Astrocyte of the spinal cord (primary cell): ENCODE results near the gene CD84.
A peak's percentile ranks its signal among the peaks of the same experiment; 100 is the strongest.

ENCODE experiments used
- DNase-seq: peaks from one replicate; pipeline ENCODE4 v3.0.0; 2011; ENCODE audit warnings: low read depth, low spot score
- H3K4me3 ChIP-seq: 2 replicates; pipeline ENCODE4 v1.5.1; 2011; ENCODE audit warnings: low read depth, mild to moderate bottlenecking, low read length, moderate library complexity
- in situ Hi-C: cut with HindIII; loops from 2 replicates; pipeline ENCODE4 v1.10.0; 2017; ENCODE audit warnings: low sequenced_read_pairs
- TF ChIP-seq, protein P1 (sequence below): IDR thresholded peaks from 2 replicates; pipeline ENCODE4 v1.5.1; 2012; ENCODE audit warnings: low read depth, mild to moderate bottlenecking, low read length, inconsistent platforms

The CD84 gene

DNA sequence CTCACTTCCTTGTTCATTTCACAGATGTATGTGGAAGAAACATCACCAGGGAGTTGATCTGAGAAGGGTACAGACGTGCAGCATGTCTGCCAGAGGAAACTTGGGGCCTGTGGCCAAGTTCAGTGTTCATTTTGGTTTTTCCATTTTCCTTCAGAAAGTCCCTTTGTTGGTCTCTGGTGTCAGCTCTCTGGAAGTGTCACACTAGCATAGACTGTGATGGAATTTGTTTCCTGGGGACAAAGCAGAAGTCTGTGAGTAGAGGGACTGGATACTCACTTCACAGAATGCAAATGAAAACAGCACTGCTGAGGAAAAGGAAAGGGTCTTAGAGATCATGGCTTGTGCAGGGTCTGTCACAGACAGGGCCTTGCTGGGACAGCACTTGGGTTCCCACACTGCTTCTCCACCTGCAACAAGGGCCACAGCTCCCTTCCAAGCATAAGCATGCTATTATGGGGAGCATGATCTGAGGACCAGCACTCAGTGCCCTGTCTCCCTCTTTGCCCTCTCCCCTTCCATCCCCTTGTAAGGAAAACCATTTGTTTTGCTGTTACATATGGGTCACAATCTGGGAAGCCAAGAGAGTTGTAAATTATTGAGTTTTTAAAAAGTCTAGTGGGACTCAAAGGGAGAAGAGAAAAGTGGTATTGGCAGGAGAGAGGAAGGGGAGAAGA is 31.4 kb upstream of the CD84 start:
- H3K4me3 ChIP-seq = no peak overlapping the region
- in situ Hi-C loops = no loop called here
- TF ChIP-seq, protein P1, sequence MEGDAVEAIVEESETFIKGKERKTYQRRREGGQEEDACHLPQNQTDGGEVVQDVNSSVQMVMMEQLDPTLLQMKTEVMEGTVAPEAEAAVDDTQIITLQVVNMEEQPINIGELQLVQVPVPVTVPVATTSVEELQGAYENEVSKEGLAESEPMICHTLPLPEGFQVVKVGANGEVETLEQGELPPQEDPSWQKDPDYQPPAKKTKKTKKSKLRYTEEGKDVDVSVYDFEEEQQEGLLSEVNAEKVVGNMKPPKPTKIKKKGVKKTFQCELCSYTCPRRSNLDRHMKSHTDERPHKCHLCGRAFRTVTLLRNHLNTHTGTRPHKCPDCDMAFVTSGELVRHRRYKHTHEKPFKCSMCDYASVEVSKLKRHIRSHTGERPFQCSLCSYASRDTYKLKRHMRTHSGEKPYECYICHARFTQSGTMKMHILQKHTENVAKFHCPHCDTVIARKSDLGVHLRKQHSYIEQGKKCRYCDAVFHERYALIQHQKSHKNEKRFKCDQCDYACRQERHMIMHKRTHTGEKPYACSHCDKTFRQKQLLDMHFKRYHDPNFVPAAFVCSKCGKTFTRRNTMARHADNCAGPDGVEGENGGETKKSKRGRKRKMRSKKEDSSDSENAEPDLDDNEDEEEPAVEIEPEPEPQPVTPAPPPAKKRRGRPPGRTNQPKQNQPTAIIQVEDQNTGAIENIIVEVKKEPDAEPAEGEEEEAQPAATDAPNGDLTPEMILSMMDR = no peak
- no peak for DNase-seq

DNA sequence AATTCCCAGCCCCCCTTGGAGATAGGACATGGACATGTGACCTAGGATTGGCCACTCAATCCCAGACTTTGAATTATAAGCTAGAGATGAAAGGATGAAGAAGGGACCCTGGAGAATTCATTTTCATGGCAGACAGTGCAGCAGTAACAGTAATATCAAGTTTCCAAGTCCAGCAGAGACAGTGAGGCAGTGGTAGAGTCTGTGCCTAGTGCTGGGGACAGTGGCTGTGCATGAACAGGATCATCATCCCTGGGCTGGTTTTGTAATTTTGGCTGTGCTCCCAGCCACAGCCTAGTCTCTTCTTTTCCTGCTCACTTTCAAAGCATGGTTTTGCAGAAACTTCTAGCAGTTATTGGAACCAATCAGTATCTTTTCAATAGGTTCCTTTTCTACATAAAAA is 29.6 kb upstream of the CD84 start:
- H3K4me3 ChIP-seq = no peak overlapping the region
- TF ChIP-seq, protein P1 = no peak
- in situ Hi-C loops = no loop called here
- DNase-seq = no peak

DNA sequence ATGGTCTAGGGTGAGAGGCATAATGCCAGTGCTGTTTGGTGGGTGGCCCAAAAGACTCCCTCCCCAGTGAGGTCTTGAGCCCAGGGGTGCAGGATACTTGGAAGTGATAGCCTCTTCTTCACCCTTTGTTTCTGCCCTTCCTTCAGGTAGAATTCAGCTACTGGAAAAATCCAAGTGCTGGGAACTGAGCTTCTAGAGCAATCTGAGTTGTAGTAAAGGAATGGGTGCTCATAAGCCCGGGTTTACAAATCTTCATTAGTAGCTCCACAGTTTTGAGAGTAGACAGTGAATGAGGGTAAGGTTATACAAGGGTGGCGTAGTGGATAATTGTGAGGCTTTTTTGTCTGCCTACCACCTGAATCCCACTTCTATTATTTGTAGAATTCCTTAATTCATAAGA is 29.2 kb upstream of the CD84 start:
- in situ Hi-C loops = no loop called here
- no peak for DNase-seq
- no peak overlapping the region for H3K4me3 ChIP-seq
- TF ChIP-seq, protein P1 = no peak

DNA sequence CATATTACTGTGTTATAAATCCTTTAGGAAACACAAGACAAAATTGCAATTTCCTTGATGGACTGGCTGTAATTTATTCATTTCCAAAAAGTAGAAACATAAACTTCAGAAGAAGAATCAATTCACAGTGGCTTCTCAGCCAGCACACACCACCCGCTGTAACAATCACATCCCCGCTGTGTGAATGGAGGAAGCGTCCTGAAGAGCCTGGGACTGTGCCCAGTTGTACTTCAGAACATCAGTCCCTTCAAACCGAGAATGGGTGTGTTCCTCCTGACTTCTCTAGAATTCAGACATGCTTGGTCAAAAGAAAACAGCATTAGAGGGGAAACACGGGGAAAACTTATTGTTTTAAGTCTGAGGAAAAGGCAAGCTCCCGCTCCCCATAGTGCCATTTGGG is 28.8 kb upstream of the CD84 start:
- TF ChIP-seq, protein P1 = no peak
- DNase-seq = no peak
- in situ Hi-C loops = no loop called here
- no peak overlapping the region for H3K4me3 ChIP-seq

DNA sequence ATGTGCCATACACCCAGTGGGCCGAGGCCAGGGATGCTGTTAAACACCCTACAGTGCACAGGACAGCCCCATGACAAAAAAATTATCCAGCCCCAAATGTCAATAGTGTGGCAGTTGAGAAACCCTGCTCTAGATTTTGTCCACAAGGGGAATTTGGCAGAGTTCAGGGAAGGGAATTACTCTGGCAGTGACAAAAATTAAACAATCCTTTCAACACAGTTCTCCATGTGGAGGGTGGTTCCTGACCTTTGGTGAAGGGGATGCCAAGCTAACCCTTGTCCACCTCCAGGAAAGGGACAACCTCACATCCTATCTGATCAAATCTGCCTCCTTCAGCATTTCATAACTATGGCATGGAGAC is 28.4 kb upstream of the CD84 start:
- in situ Hi-C loops = no loop called here
- H3K4me3 ChIP-seq = no peak overlapping the region
- DNase-seq = no peak
- TF ChIP-seq, protein P1 = no peak

DNA sequence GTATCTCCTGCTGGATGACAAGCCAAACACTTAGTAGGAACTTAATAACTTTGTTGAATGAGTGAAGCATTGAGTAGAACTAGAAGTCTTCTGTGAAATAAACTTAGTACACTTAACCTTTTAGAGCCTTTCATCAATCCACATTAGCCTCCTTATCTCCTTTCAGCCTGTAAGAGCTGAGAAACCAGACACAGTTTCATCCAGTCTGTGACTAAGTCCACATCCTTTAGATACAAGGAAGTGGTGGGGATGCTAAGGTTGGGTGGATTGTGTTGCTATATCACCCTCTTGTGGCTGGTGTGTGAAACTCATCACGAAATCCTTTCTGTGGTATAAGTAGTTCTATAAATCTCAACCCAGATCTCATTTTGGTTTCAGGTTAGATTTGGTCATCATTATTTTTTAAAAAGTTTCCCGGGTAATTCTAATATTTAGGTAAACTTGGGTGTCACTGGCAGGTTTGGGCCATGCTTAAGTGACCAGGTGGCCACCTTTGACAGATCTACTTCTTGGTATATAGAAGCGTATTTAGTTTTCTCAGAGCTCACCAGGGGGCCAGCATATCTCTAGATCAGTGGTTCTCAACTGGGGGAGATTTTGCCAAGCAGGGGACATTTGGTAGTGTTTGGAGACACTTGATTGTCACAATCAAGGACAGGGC is 27.8 kb upstream of the CD84 start:
- TF ChIP-seq, protein P1 = peak; percentile 73
- H3K4me3 ChIP-seq = no peak overlapping the region
- in situ Hi-C loops = no loop called here
- DNase-seq = peak; percentile 76
